Activated CD4-positive, alpha-beta memory T cell treated with anti-CD3 and anti-CD28 coated beads for 36 hours (primary cell): ENCODE results near the gene SPSB3. TPM values are rescaled to one million over a fixed set of nuclear protein-coding genes. Genes with fewer than 3 reads are reported as not detected.
A peak's percentile ranks its signal among the peaks of the same experiment; 100 is the strongest.

Experiments
- CTCF ChIA-PET: fragments of 350-600 bp; sonication (Branson Sonifier 250); formaldehyde crosslinking; loops from one replicate; lab custom pipeline; 2021; ENCODE audit warnings: antibody characterized with exemption, inconsistent platforms; lab: Charles Lee
- POLR2A ChIA-PET: fragments of 350-600 bp; sonication (Branson Sonifier 250); formaldehyde crosslinking; loops from one replicate; lab custom pipeline; 2021; ENCODE audit warnings: antibody characterized with exemption; lab: Charles Lee
- DNase-seq: peaks from one replicate; pipeline ENCODE4 v3.0.0-alpha.2; 2020
- H3K27ac Mint-ChIP-seq: one replicate; pipeline ENCODE4 v1.8.0; 2021; ENCODE audit warnings: mixed read lengths
- H3K27me3 Mint-ChIP-seq: one replicate; pipeline ENCODE4 v1.8.0; 2021; ENCODE audit warnings: mixed read lengths
- H3K36me3 Mint-ChIP-seq: one replicate; pipeline ENCODE4 v1.8.0; 2021; ENCODE audit warnings: mixed read lengths
- H3K4me1 Mint-ChIP-seq: one replicate; pipeline ENCODE4 v1.8.0; 2021; ENCODE audit warnings: low read depth, mixed read lengths
- H3K4me3 Mint-ChIP-seq: one replicate; pipeline ENCODE4 v1.8.0; 2021; ENCODE audit warnings: mild to moderate bottlenecking, mixed read lengths
- H3K9me3 Mint-ChIP-seq: one replicate; pipeline ENCODE4 v1.8.0; 2021; ENCODE audit warnings: mixed read lengths
- intact Hi-C: fragments of 100-400 bp; cut with micrococcal nuclease; formaldehyde crosslinking; loops from one replicate; pipeline ENCODE4 v1.15.1; 2023
- total RNA-seq, 2 experiments: library from RNA; stranded (reverse); gene quantifications; one replicate each; pipeline ENCODE4 v1.2.3, GENCODE V29; 2021

Gene SPSB3
- total RNA-seq, 2 experiments from 2014 or later: 21.2 to 21.8 TPM

DNA sequence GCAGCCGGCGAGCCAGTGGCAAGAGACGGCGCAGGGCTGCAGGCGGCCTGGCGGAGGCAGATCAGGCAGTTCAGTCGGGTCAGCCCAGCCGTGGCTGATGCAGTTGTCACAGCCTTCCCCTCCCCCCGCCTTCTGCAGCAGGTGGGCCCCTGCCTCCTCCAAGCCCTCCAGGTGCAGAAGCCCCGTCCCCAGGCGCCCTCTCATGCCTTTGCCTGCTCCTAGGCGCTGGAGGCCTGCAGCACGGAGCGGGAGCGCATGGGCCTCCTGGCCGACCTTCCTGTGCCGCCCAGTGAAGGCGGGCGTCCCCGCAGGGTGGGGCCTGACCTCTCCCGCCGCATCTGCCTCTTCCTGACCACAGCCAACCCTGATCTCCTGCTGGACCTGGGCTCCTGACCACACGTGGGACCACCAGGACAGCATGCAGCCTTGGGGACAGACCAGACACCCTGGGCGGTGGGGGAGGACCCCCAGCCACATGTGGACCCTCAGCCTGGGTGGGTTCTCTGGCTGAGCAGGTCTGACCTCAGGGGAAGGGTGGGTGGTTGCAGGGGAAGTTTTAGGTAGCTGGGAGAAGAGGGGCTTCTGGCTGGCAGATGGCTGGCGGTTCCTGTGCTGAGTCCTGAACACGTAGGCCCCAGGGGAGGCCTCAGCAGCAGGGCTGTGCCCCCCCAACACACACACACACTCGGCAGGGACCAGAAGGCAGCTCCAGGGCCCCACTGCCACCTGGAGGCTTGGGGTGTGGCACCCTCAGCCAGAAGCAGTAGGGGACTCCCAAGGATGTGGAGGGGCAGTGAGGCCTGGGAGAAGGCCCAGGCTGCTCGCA lies 6.3 kb downstream of the SPSB3 start:
- H3K36me3 Mint-ChIP-seq: peaks cover 9% of the 10 kb centered on the region
- H3K27me3 Mint-ChIP-seq: no peaks in the 10 kb centered on the region
- H3K4me1 Mint-ChIP-seq: peaks cover 3% of the 10 kb centered on the region
- no peak overlapping the region for H3K27ac Mint-ChIP-seq
- no peak overlapping the region for H3K4me3 Mint-ChIP-seq
- H3K9me3 Mint-ChIP-seq: no peaks in the 10 kb centered on the region
- intact Hi-C loops: no loop called here
- ChIA-PET POLR2A (no interaction called here), CTCF (interaction anchor here (1.2 kb wide), 1 partner anchor 154 kb away, joined by 3 read pairs; no protein-coding TSS in a partner anchor)
- no peak for DNase-seq

DNA sequence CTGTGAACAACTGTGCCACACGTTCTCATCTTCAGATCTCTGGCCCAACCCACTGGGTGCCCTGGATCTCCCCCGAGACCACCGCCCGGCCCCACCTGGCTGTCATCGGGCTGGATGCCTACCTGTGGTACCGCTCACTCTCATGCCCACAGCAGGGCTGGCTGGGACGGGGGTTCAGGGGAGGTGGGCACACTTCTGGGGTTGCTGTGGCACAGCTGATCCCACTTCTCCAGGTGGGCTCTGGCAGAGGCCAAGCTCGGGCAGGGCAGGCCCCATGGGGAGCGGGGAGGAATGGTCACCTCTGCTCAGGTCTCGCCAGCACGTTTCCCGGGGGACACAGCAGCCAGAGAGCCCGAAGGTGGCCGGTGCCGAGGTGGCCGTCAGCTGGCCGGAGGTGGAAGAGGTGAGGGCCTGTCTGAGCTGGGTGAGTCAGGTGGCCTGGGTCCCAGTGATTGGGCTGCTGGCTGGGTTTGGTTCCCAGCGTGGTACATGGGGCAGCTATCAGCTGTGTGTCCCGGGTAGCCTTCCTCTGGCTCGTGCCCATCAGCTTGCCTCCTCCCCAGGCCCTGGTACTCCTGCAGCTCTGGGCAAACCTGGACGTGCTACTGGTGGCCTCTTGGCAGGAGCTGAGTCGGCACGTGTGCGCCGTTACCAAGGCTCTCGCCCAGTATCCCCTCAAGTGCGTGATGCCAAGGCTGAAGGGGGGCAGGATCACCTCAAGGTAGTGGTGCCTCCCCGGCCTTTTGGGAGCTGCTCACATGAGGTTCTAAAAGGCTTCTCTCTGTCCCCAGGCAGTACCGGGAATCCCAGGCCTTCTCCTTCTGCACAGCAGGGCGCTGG lies 7.1 kb downstream of the SPSB3 start:
- intact Hi-C loops: no loop called here

DNA sequence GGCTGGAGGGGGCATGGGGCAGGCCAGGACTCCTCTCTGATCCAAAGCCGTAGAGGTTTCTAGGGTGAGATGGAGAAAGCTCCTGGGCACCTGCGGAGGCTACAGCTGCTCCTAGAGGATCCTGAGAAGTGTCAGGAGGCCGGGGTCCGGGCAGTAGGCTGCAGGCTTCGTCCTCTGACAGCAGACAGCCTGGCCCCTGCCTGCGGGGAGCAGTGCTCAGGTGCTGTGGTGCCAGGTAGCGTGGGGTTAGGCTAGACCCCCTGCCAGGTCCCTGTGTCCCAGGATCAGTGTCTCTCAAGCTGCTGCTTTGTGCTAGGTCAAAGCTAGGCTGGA lies 8.0 kb downstream of the SPSB3 start:
- Mint-ChIP-seq H3K4me1 (peaks cover 6% of the 10 kb centered on the region), H3K27ac (no peak overlapping the region), H3K4me3 (no peak overlapping the region), H3K9me3 (no peaks in the 10 kb centered on the region), H3K27me3 (no peaks in the 10 kb centered on the region), H3K36me3 (peaks cover 15% of the 10 kb centered on the region)
- no peak for DNase-seq
- POLR2A ChIA-PET: interaction anchor here (1.0 kb wide), 1 partner anchor 8 kb away, joined by 8 read pairs; the partner anchor contains the start of genes NUBP2 and SPSB3
- CTCF ChIA-PET: interaction anchor here (1.0 to 4.8 kb wide), 2 partner anchors 9 to 155 kb away, joined by 4 to 42 read pairs; partner anchors contain the start of genes NUBP2 and SPSB3
- intact Hi-C loops: loop anchor here (5.0 kb wide), 1 partner anchor 162 kb away; the partner anchor contains the start of genes CRAMP1 and IFT140

More for the DNA sequence above, 7.1 kb downstream of the SPSB3 start:
- H3K36me3 Mint-ChIP-seq: peaks cover 13% of the 10 kb centered on the region
- POLR2A ChIA-PET: no interaction called here
- no peak overlapping the region for H3K4me3 Mint-ChIP-seq
- peaks cover 3% of the 10 kb centered on the region for H3K4me1 Mint-ChIP-seq
- no peaks in the 10 kb centered on the region for H3K27me3 Mint-ChIP-seq
- no peak for DNase-seq
- H3K27ac Mint-ChIP-seq: no peak overlapping the region
- CTCF ChIA-PET: interaction anchor here (0.6 to 4.8 kb wide), 4 partner anchors 8 to 155 kb away, joined by 3 to 42 read pairs (median 4); partner anchors contain the start of genes NUBP2 and SPSB3
- H3K9me3 Mint-ChIP-seq: no peaks in the 10 kb centered on the region

DNA sequence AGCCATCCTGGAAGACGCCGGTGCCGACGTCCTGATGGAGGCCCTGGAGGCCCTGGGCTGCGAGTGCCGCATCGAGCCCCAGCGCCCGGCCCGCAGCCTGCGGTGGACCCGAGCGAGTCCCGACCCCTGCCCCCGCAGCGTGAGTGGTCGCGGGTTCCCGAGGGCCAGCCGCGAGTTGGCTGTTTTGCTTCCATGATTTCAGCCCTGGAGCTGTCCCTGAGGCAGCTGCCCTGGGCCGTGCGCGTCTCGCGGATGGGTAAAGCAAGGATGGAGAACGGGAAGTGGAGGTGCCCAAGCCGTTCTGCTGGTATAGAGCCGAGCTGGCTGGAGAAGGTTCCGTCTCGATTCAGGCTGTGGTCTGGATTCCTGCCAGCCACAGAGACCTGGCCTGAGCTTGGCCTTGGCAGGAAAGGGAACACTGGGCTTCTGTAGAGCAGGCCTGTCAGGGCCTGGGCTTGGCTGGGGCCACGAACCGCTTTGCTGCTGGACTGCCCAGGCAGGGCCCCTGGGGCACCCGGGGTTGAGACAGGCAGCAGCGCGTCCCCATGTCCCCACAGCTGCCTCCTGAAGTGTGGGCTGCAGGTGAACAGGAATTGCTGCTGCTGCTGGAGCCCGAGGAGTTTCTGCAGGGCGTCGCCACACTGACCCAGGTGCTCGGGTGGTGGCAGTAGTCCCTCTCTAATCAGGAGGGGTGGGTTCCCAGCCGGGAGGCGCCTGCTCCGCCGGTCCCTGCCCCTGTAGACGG lies 8.5 kb downstream of the SPSB3 start:
- Mint-ChIP-seq H3K9me3 (no peaks in the 10 kb centered on the region), H3K4me1 (peaks cover 6% of the 10 kb centered on the region), H3K36me3 (peaks cover 15% of the 10 kb centered on the region), H3K4me3 (peak overlapping the region; percentile 94), H3K27me3 (no peaks in the 10 kb centered on the region), H3K27ac (peak overlapping the region; percentile 69)
- ChIA-PET POLR2A (interaction anchor here (1.0 kb wide), 1 partner anchor 9 kb away, joined by 8 read pairs; the partner anchor contains the start of genes NUBP2 and SPSB3), CTCF (interaction anchor here (0.7 to 4.8 kb wide), 5 partner anchors 9 to 381 kb away, joined by 3 to 42 read pairs (median 4); partner anchors contain the start of genes MAPK8IP3, NUBP2, SPSB3 and TRAF7)
- peak; percentile 38 for DNase-seq
- intact Hi-C loops: loop anchor here (1.0 to 5.0 kb wide), 3 partner anchors 8 to 353 kb away; partner anchors contain the start of genes CRAMP1, IFT140, NUBP2 and SPSB3

DNA sequence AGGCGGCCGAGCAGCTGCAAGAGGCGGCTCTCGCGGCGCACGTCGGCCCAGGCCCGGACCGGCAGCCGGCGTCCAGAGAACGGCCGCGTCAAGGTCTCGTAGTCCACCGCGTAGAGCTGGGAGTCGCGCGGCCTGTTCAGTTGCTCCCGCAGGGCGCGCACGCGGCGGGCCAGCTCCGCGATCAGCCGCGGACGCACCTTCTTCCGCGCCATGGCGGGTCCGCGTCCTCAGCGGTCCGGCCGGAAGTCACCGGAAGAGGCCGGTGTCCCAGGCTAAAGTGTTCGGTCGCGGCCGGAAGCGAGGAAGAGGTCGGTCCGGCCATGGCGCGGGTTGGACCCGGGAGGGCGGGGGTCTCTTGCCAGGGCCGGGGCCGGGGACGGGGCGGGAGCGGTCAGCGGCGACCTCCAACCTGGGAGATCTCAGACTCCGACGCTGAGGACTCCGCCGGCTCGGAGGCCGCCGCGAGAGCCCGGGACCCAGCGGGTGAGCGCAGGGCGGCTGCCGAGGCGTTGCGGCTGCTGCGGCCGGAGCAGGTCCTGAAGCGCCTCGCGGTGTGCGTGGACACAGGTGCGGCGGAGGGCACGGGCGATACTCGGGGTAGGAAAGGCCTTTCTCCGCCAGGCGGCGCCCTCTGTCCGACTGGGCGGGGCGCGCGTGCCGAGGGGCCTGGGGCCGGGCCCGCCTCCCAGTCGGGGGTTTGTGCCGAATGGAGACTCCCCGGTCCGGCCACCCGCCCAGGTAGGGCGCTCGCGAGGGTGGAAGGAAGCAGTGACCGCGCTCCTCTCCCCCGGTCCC lies 9.3 kb downstream of the SPSB3 start, which contains the start of gene MRPS34:
TSS of gene MRPS34 (minus strand) at position 227 of the 795 bp plus-strand sequence. CDS start at position 212, 15 bp downstream.
- peak; percentile 87 for DNase-seq
- Mint-ChIP-seq H3K4me1 (peaks cover 6% of the 10 kb centered on the region), H3K36me3 (peaks cover 16% of the 10 kb centered on the region), H3K27me3 (no peaks in the 10 kb centered on the region), H3K4me3 (peak within 1 kb of the TSS; percentile 94), H3K9me3 (no peaks in the 10 kb centered on the region), H3K27ac (peak within 1 kb of the TSS; percentile 94)
- ChIA-PET CTCF (interaction anchor here (0.7 to 4.8 kb wide), 5 partner anchors 10 to 382 kb away, joined by 3 to 42 read pairs (median 3); partner anchors contain the start of genes JPT2, MAPK8IP3, NUBP2 and SPSB3), POLR2A (interaction anchor here (1.0 to 5.3 kb wide), 4 partner anchors 8 to 192 kb away, joined by 3 to 56 read pairs (median 6); partner anchors contain the start of genes NUBP2, RPS2 and SPSB3)
- intact Hi-C loops: loop anchor here (1.0 to 5.0 kb wide), 3 partner anchors 9 to 352 kb away; partner anchors contain the start of genes CRAMP1, IFT140, NUBP2 and SPSB3

DNA sequence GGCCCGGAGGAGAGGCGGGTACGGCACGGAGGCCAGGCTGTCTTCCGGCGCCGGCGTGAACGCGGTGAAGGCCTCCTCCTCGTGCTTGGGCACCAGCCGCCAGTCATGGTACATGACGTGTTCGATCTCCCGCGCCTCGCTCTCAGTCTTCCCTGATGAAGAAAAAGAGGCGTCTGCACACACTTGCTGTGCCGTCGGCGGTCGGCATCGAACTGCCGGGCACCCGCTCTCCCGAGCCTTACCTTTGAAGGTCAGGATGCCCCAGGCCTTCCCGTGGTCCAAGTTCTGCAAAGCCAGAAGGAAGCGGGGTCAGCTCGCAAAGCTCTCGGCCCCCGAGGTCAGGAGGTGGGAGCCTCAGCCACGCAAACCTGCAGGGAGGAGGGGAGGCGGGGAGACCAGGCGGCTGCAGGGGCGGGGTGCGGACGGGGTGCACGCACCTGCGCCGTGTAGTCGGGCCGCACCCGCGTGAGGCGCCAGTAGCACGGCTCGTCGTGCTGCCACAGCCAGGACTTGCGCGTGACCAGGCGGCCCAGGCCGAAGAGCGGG lies 9.9 kb downstream of the SPSB3 start, which contains the start of gene EME2:
TSS of gene EME2 (plus strand) at position 449 of the 546 bp plus-strand sequence. CDS start 418 bp downstream, outside the sequence.
- Mint-ChIP-seq H3K36me3 (peaks cover 19% of the 10 kb centered on the region), H3K4me1 (peaks cover 6% of the 10 kb centered on the region), H3K4me3 (peak within 1 kb of the TSS; percentile 94), H3K27ac (peak within 1 kb of the TSS; percentile 94), H3K27me3 (no peaks in the 10 kb centered on the region), H3K9me3 (no peaks in the 10 kb centered on the region)
- POLR2A ChIA-PET: interaction anchor here (0.6 to 5.3 kb wide), 5 partner anchors 9 to 444 kb away, joined by 3 to 56 read pairs (median 4); partner anchors contain the start of genes NUBP2, RPS2 and SPSB3
- peak; percentile 74 for DNase-seq
- intact Hi-C loops: loop anchor here (2.0 to 5.0 kb wide), 2 partner anchors 160 to 352 kb away; partner anchors contain the start of genes CRAMP1, IFT140 and UQCC4
- CTCF ChIA-PET: interaction anchor here (1.1 to 4.8 kb wide), 4 partner anchors 11 to 157 kb away, joined by 3 to 42 read pairs (median 8); partner anchors contain the start of genes JPT2, MAPK8IP3, NUBP2 and SPSB3

DNA sequence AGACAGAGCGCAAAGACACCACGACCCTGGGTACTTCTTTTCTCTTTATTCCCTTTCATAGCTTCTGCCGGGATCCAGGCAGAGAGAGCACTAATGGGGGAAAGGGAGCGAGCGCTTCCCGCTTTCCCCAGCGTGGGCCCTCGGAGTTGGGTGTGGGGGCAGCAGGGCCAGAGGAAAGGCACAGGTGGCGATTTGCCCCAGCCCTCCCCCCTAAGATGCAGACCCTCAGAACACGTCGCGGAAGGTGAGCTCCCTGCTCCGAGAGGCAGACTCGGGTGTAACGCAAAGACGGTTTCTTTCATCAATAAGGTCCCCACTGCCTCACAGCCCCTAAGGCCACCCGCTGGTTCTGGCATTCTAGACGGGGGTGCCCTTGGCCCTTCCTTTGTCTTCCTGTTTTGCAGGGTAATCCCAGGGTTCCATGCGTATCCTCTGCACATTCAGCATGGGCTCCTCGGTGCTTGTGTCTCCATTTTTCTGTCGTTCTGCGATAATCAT lies 10.5 kb downstream of the SPSB3 start:
- no peak for DNase-seq
- no peaks in the 10 kb centered on the region for H3K9me3 Mint-ChIP-seq
- peaks cover 21% of the 10 kb centered on the region for H3K36me3 Mint-ChIP-seq
- H3K4me1 Mint-ChIP-seq: peaks cover 6% of the 10 kb centered on the region
- CTCF ChIA-PET: interaction anchor here (1.1 to 4.8 kb wide), 4 partner anchors 11 to 157 kb away, joined by 3 to 42 read pairs (median 8); partner anchors contain the start of genes JPT2, MAPK8IP3, NUBP2 and SPSB3
- intact Hi-C loops: loop anchor here (2.0 to 5.0 kb wide), 3 partner anchors 65 to 351 kb away; partner anchors contain the start of genes CRAMP1, IFT140, MAPK8IP3 and UQCC4
- peak overlapping the region; percentile 94 for H3K27ac Mint-ChIP-seq
- POLR2A ChIA-PET: interaction anchor here (0.6 to 5.3 kb wide), 4 partner anchors 10 to 444 kb away, joined by 3 to 56 read pairs (median 4); partner anchors contain the start of genes NUBP2 and SPSB3
- peak overlapping the region; percentile 94 for H3K4me3 Mint-ChIP-seq
- H3K27me3 Mint-ChIP-seq: no peaks in the 10 kb centered on the region

DNA sequence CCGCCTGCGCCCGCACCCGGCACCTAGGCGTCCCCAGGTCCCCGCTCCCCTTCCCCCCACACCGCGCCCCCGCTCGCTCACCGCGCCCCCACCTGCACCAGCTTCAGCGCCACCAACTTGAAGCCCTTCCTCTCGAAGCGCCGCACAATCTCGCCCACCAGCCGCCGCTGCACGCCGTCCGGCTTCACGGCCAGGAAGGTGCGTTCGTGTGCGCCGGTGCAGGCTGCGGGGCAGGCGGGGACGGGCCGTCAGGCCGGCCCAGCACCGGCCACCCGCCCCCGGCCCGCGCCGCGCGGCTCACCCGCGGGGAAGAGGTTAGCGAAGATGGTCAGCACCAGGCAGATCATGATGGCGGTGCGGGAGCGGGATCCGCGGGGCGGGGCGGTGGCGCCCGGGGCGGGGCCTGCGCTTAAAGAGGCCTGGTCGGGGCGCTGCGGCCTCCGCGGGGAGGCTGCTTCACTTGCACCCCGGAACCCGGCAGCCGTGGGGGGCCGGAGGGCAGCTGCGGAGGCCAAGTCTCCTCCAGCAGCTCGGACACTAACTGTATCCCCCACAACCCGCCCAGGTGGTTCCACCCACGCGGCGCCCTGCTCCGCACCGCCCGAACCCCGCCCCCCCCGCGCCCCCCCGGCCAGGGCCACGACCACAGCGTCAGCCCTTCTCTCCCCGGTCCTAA lies 11.0 kb downstream of the SPSB3 start, which contains the start of gene NME3:
TSS of gene NME3 (minus strand) at position 356 of the 676 bp plus-strand sequence. CDS start at position 347, 9 bp downstream.
- ChIA-PET CTCF (interaction anchor here (2.7 to 4.8 kb wide), 2 partner anchors 12 to 65 kb away, joined by 13 to 42 read pairs; partner anchors contain the start of genes MAPK8IP3, NUBP2 and SPSB3), POLR2A (interaction anchor here (0.8 to 5.3 kb wide), 3 partner anchors 10 to 55 kb away, joined by 3 to 56 read pairs (median 3); partner anchors contain the start of genes NUBP2 and SPSB3)
- H3K4me1 Mint-ChIP-seq: peaks cover 6% of the 10 kb centered on the region
- peak within 1 kb of the TSS; percentile 94 for H3K4me3 Mint-ChIP-seq
- DNase-seq: peak; percentile 87
- intact Hi-C loops: loop anchor here (2.0 to 5.0 kb wide), 2 partner anchors 65 to 159 kb away; partner anchors contain the start of genes CRAMP1, IFT140 and MAPK8IP3
- H3K9me3 Mint-ChIP-seq: no peaks in the 10 kb centered on the region
- H3K27me3 Mint-ChIP-seq: no peaks in the 10 kb centered on the region
- H3K36me3 Mint-ChIP-seq: peaks cover 21% of the 10 kb centered on the region
- peak within 1 kb of the TSS; percentile 94 for H3K27ac Mint-ChIP-seq
